GM12864 (cell line): ENCODE data around the gene PPIC.
A peak's percentile ranks its signal among the peaks of the same experiment; 100 is the strongest.

Experiments used
- DNase-seq: peaks from one replicate; pipeline ENCODE4 v3.0.0-alpha.2; 2011; ENCODE audit warnings: low read depth
- H3K4me3 ChIP-seq: 2 replicates; pipeline ENCODE4 v1.5.1; 2011; ENCODE audit warnings: mild to moderate bottlenecking, low read depth, low read length, control low read depth
- TF ChIP-seq, protein P1 (sequence below): IDR thresholded peaks from 2 replicates; pipeline ENCODE4 v1.5.1; 2011; ENCODE audit warnings: low read depth, mild to moderate bottlenecking, moderate library complexity, low read length, control low read depth, inconsistent platforms; ENCODE audit errors: missing control alignments

PPIC gene

GRCh38 chr5:123039673-123040072 lies 3.1 kb upstream of the PPIC start:
- H3K4me3 ChIP-seq: no peak overlapping the region
- DNase-seq: no peak
- TF ChIP-seq, protein P1, sequence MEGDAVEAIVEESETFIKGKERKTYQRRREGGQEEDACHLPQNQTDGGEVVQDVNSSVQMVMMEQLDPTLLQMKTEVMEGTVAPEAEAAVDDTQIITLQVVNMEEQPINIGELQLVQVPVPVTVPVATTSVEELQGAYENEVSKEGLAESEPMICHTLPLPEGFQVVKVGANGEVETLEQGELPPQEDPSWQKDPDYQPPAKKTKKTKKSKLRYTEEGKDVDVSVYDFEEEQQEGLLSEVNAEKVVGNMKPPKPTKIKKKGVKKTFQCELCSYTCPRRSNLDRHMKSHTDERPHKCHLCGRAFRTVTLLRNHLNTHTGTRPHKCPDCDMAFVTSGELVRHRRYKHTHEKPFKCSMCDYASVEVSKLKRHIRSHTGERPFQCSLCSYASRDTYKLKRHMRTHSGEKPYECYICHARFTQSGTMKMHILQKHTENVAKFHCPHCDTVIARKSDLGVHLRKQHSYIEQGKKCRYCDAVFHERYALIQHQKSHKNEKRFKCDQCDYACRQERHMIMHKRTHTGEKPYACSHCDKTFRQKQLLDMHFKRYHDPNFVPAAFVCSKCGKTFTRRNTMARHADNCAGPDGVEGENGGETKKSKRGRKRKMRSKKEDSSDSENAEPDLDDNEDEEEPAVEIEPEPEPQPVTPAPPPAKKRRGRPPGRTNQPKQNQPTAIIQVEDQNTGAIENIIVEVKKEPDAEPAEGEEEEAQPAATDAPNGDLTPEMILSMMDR: no peak

GRCh38 chr5:123037104-123037418 lies 536 bp upstream of the PPIC start:
- no peak for DNase-seq
- H3K4me3 ChIP-seq: peak overlapping the region; percentile 57
- TF ChIP-seq, protein P1: no peak

GRCh38 chr5:123035918-123036390 lies 571 bp downstream of the PPIC start:
- DNase-seq: no peak
- peak overlapping the region; percentile 57 for H3K4me3 ChIP-seq
- TF ChIP-seq, protein P1: no peak

DNA sequence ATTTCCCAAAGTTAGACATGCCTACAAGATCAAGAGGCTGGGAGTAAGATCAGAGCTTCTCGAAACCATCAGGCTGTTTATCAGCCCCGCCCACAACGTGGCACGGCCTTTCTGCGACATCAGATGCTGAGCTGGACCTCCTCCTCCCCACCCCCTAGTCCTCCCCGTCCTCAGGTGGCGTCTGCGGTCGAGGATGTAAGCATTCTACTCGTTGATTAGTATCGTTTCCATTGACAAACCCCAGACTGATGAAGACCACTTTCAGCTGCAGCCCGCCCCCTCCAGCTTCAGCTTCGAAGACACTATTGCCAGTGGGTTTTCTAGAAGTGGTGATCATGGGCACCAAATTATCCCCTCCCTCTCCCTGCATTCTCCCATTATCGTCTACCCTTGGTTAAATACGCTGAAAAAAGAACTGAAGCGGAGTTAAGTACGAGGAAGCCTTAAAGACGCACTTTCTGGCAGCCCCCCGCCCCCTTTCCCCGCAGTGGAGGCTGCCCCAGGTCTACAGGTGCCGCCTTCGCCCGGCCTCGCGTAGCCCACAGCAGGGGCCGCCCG lies 1.1 kb downstream of the PPIC start:
- DNase-seq: no peak
- TF ChIP-seq, protein P1: no peak
- no peak overlapping the region; the same call in 1 of the 2 replicates for H3K4me3 ChIP-seq

- TF ChIP-seq, protein P1: no peak
- no peak overlapping the region for H3K4me3 ChIP-seq
- no peak for DNase-seq
These were observed 3.3 kb downstream of the PPIC start for GRCh38 chr5:123033157-123033671.

GRCh38 chr5:123028222-123028621 lies 8.3 kb downstream of the PPIC start:
- DNase-seq: no peak
- H3K4me3 ChIP-seq: no peak overlapping the region
- TF ChIP-seq, protein P1: no peak

DNA sequence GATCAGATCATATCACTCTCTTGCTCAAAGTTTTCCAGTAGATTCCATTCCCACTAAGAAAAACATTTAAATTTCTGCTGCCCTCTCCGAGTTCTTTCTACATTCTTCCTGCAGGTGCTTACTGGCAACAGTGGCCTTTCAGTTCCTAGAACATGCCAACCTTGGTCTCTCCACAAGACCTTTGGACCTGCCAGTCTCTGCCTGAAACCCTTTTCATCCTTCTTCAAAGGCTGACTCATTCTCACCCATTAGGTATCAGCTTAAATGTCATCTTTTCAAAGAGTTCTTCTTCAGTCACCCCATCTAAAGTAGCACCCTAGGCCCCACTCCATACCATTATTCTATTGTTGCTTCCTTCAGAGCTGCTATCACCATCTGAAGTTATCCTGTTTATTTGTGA lies 21.8 kb downstream of the PPIC start:
- H3K4me3 ChIP-seq: no peak overlapping the region
- TF ChIP-seq, protein P1: no peak

More for the DNA sequence above, 21.8 kb downstream of the PPIC start:
- no peak for DNase-seq
